HepG2 (cell line): Measurements from ENCODE around the gene AASDHPPT. TPM values are rescaled to one million over a fixed set of nuclear protein-coding genes. Genes with fewer than 3 reads are reported as not detected.
A peak's percentile ranks its signal among the peaks of the same experiment; 100 is the strongest.

Experiments
- BCL6 ChIP-seq: IDR thresholded peaks from 2 replicates; pipeline ENCODE4 v1.6.1; 2016; ENCODE audit warnings: missing genetic modification reagents, missing compliant biosample characterization
- BRCA1 ChIP-seq: sonication (generic); formaldehyde crosslinking; IDR thresholded peaks from 2 replicates; pipeline ENCODE4 v1.4.0; 2020; ENCODE audit warnings: missing genetic modification reagents
- GABPA ChIP-seq, 2 experiments: IDR thresholded peaks; 2 replicates each; pipeline ENCODE4 v1.6.1; 2011 to 2016; ENCODE audit warnings: low read depth in 2 of 2, low read length in 1 of 2, missing biosample characterization in 1 of 2, missing genetic modification characterization in 1 of 2
- MED1 ChIP-seq: sonication (generic); formaldehyde crosslinking; IDR thresholded peaks from 2 replicates; pipeline ENCODE4 v1.4.0; 2020; ENCODE audit warnings: missing genetic modification reagents
- MTA3 ChIP-seq: sonication (generic); formaldehyde crosslinking; IDR thresholded peaks from 2 replicates; pipeline ENCODE4 v1.4.0; 2020; ENCODE audit warnings: missing genetic modification reagents
- SP4 ChIP-seq: sonication (generic); formaldehyde crosslinking; IDR thresholded peaks from 2 replicates; pipeline ENCODE4 v1.8.1; 2023; ENCODE audit warnings: mild to moderate bottlenecking, missing genetic modification reagents
- TMF1 ChIP-seq: sonication (generic); formaldehyde crosslinking; IDR thresholded peaks from 2 replicates; pipeline ENCODE4 v1.8.1; 2022; ENCODE audit warnings: low read depth, missing genetic modification reagents
- ZNF431 ChIP-seq: sonication (generic); formaldehyde crosslinking; IDR thresholded peaks from 2 replicates; pipeline ENCODE4 v1.9.0; 2022; ENCODE audit warnings: missing genetic modification reagents, low read depth, mild to moderate bottlenecking, borderline replicate concordance
- ZNF501 ChIP-seq: sonication (generic); formaldehyde crosslinking; IDR thresholded peaks from 2 replicates; pipeline ENCODE4 v1.5.1; 2020; ENCODE audit warnings: mild to moderate bottlenecking, moderate library complexity, missing genetic modification reagents
- ZNF549 ChIP-seq: sonication (generic); formaldehyde crosslinking; IDR thresholded peaks from 2 replicates; pipeline ENCODE4 v1.5.0; 2020; ENCODE audit warnings: missing genetic modification reagents
- ZNF556 ChIP-seq: sonication (generic); formaldehyde crosslinking; IDR thresholded peaks from 2 replicates; pipeline ENCODE4 v1.4.0; 2020; ENCODE audit warnings: mild to moderate bottlenecking, missing genetic modification reagents, borderline replicate concordance
- ZNF772 ChIP-seq: sonication (generic); formaldehyde crosslinking; IDR thresholded peaks from 2 replicates; pipeline ENCODE4 v1.5.0; 2020; ENCODE audit warnings: mild to moderate bottlenecking, missing genetic modification reagents
- polyA plus RNA-seq, 8 experiments: library from polyadenylated mRNA; depleted of rRNA in 3 of 8; stranded (reverse) in 7 of 8; unstranded in 1 of 8; fragments of >200 nt; fragmentation: Illumina TruSeq in 4 of 8; extraction: Trizol in 4 of 8; gene quantifications; 2 replicates each; pipeline versions ENCODE4 v1.2.1 to v1.2.3, GENCODE V29; 2011 to 2016; ENCODE audit warnings: low read depth in 4 of 8, missing spikeins in 1 of 8, mixed read lengths in 1 of 8; ENCODE audit not compliant: insufficient read depth in 1 of 8
- total RNA-seq, 5 experiments: library from RNA; depleted of rRNA; stranded (reverse); fragments of >200 nt; fragmentation: Illumina TruSeq; extraction: Trizol; gene quantifications; 2 replicates each; pipeline ENCODE4 v1.2.3, GENCODE V29; 2016; ENCODE audit warnings: low read depth in 1 of 5
- TF ChIP-seq, protein P1 (sequence below), 2 experiments: fragments of 450-650 bp in 1 of 2; sonication (generic) in 1 of 2; formaldehyde crosslinking in 1 of 2; IDR thresholded peaks; 2 replicates each; pipeline versions ENCODE4 v1.6.1 to v1.8.0; 2016 to 2022; ENCODE audit warnings: antibody characterized with exemption in 1 of 2, mild to moderate bottlenecking in 1 of 2, missing genetic modification reagents in 1 of 2
- TF ChIP-seq, protein P2 (sequence below): sonication (generic); formaldehyde crosslinking; IDR thresholded peaks from 2 replicates; pipeline ENCODE4 v1.5.1; 2020; ENCODE audit warnings: mild to moderate bottlenecking, missing genetic modification reagents
- TF ChIP-seq, protein P3 (sequence below): sonication (generic); formaldehyde crosslinking; IDR thresholded peaks from 2 replicates; pipeline ENCODE4 v1.4.0; 2020; ENCODE audit warnings: missing genetic modification reagents; ENCODE audit errors: not compliant biosample characterization

AASDHPPT gene
- total and polyA plus RNA-seq, 2 of the 13 experiments (the other 11 are each of a cell fraction or from before 2014, with no cell fraction given) = 20.2 to 43.7 TPM

DNA sequence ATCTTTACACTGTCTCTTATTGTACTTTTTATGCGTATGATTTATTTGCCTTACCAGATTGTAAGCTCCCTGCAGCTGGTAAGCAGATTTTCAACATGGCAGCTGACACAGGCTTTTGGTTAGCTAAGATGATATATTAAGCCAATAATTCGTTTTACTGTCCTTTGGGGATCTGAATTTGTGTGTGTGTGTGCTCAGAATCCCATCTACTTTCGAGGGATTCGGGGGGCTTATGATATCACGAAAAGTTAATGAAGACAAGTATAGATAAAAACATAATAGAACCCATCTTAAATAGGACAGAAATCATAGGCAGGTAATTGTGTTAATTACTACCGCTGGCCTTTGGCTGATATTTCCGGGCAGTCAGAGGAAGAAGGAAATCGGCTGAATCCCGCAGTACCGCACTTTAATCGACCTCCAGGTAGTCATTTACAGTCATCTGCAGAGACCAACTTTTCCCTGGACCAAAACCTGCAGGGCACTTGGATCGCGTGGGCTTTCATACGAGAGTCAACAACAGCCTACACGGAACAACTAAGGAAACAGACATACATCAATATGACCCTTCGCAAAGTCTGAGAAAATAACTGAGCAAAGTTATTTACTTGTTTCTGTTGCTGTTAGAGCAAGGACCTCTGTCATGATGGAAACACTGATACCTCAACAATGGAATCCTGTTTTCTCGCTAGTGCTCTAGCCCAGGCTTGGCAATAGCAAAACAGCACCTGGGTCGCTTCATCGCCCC is 1.1 kb upstream of the AASDHPPT start (continued):
- TF ChIP-seq, protein P1, sequence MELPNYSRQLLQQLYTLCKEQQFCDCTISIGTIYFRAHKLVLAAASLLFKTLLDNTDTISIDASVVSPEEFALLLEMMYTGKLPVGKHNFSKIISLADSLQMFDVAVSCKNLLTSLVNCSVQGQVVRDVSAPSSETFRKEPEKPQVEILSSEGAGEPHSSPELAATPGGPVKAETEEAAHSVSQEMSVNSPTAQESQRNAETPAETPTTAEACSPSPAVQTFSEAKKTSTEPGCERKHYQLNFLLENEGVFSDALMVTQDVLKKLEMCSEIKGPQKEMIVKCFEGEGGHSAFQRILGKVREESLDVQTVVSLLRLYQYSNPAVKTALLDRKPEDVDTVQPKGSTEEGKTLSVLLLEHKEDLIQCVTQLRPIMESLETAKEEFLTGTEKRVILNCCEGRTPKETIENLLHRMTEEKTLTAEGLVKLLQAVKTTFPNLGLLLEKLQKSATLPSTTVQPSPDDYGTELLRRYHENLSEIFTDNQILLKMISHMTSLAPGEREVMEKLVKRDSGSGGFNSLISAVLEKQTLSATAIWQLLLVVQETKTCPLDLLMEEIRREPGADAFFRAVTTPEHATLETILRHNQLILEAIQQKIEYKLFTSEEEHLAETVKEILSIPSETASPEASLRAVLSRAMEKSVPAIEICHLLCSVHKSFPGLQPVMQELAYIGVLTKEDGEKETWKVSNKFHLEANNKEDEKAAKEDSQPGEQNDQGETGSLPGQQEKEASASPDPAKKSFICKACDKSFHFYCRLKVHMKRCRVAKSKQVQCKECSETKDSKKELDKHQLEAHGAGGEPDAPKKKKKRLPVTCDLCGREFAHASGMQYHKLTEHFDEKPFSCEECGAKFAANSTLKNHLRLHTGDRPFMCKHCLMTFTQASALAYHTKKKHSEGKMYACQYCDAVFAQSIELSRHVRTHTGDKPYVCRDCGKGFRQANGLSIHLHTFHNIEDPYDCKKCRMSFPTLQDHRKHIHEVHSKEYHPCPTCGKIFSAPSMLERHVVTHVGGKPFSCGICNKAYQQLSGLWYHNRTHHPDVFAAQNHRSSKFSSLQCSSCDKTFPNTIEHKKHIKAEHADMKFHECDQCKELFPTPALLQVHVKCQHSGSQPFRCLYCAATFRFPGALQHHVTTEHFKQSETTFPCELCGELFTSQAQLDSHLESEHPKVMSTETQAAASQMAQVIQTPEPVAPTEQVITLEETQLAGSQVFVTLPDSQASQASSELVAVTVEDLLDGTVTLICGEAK (IDR thresholded peaks at IDR 0.05) = no peak
- TF ChIP-seq, protein P1 (CRISPR knock-in tag; IDR thresholded peaks at IDR 0.05) = no peak
- TF ChIP-seq ZNF431 (no peak), MED1 (CRISPR knock-in tag) (peak; percentile 60; the same call in 1 of the 2 replicates), MTA3 (no peak), ZNF772 (CRISPR knock-in tag) (no peak), ZNF549 (CRISPR knock-in tag) (0 out of 2 replicates have a peak, but pooled peaks have one; percentile 24), GABPA (IDR thresholded peaks at IDR 0.05; ENCODE audit: low read depth, low read length) (no peak), GABPA (CRISPR knock-in tag; IDR thresholded peaks at IDR 0.05; ENCODE audit: low read depth) (peak; percentile 41; the same call in 1 of the 2 replicates), ZNF501 (0 out of 2 replicates have a peak, but pooled peaks have one; percentile 75), ZNF556 (CRISPR knock-in tag) (no peak), TMF1 (0 out of 2 replicates have a peak, but pooled peaks have one; percentile 2), BRCA1 (0 out of 2 replicates have a peak, but pooled peaks have one; percentile 52), BCL6 (CRISPR knock-in tag) (no peak; the same call in 1 of the 2 replicates), SP4 (CRISPR knock-in tag) (no peak)
- TF ChIP-seq, protein P2, sequence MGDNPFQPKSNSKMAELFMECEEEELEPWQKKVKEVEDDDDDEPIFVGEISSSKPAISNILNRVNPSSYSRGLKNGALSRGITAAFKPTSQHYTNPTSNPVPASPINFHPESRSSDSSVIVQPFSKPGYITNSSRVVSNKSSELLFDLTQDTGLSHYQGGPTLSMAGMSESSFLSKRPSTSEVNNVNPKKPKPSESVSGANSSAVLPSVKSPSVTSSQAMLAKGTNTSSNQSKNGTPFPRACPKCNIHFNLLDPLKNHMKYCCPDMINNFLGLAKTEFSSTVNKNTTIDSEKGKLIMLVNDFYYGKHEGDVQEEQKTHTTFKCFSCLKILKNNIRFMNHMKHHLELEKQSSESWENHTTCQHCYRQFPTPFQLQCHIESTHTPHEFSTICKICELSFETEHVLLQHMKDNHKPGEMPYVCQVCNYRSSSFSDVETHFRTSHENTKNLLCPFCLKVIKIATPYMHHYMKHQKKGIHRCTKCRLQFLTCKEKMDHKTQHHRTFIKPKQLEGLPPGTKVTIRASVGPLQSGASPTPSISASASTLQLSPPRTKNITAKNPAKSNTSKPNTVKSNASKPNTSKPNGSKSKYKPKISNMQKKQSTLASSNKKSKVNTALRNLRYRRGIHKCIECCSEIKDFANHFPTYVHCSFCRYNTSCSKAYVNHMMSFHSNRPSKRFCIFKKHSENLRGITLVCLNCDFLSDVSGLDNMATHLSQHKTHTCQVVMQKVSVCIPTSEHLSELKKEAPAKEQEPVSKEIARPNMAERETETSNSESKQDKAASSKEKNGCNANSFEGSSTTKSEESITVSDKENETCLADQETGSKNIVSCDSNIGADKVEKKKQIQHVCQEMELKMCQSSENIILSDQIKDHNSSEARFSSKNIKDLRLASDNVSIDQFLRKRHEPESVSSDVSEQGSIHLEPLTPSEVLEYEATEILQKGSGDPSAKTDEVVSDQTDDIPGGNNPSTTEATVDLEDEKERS (CRISPR knock-in tag) = 0 out of 2 replicates have a peak, but pooled peaks have one; percentile 9
- TF ChIP-seq, protein P3, sequence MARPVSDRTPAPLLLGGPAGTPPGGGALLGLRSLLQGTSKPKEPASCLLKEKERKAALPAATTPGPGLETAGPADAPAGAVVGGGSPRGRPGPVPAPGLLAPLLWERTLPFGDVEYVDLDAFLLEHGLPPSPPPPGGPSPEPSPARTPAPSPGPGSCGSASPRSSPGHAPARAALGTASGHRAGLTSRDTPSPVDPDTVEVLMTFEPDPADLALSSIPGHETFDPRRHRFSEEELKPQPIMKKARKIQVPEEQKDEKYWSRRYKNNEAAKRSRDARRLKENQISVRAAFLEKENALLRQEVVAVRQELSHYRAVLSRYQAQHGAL (CRISPR knock-in tag) = peak; percentile 56
